ENCODE data around the gene TASP1.

Gene TASP1

DNA sequence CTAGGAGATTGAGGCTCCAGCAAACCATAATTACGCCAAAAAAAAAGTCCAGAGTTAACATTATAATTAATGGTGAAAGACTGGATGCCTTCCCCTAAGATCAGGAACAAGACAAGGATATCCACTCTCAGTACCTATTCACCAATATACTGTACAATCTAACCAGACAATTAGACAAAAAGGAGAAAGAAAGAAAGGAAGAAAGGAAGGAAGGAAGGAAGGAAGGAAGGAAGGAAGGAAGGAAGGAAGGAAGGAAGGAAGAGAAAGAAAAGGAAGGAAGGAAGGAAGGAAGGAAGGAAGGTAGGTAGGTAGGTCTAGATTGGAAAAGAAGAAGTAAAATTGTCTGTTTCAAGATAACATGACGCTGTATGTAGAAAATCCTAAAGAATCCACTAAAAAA lies 50.7 kb downstream of the TASP1 start:
- H3K4me3 ChIP-seq (replicated peaks in 1 of 2; ENCODE audit: low read depth in 2 of 2, low read length in 2 of 2): no peak overlapping the region
- TF ChIP-seq, protein P1, sequence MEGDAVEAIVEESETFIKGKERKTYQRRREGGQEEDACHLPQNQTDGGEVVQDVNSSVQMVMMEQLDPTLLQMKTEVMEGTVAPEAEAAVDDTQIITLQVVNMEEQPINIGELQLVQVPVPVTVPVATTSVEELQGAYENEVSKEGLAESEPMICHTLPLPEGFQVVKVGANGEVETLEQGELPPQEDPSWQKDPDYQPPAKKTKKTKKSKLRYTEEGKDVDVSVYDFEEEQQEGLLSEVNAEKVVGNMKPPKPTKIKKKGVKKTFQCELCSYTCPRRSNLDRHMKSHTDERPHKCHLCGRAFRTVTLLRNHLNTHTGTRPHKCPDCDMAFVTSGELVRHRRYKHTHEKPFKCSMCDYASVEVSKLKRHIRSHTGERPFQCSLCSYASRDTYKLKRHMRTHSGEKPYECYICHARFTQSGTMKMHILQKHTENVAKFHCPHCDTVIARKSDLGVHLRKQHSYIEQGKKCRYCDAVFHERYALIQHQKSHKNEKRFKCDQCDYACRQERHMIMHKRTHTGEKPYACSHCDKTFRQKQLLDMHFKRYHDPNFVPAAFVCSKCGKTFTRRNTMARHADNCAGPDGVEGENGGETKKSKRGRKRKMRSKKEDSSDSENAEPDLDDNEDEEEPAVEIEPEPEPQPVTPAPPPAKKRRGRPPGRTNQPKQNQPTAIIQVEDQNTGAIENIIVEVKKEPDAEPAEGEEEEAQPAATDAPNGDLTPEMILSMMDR (IDR thresholded peaks at IDR 0.05; ENCODE audit: low read depth, low read length): no peak
- DNase-seq (ENCODE audit: low read depth in 2 of 2): no peak

DNA sequence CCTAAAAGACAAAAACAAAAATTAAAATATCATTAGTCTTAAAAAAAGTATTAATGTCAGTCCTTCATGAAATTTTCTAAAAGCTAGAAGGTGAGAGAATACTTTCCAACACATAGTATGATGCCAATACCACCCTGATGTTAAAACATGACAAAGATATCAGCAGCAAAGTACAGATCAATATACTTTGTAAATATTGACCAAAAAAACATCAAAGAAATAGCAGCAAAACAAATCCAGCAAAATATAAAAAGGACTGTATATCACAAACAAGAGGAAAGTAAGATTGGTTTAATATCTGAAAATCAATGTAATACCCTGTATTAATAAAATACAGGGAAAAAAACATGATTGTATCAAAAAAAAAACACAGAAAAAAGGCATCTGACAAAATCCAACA lies 51.4 kb downstream of the TASP1 start:
- DNase-seq (ENCODE audit: low read depth in 2 of 2): no peak
- TF ChIP-seq, protein P1 (IDR thresholded peaks at IDR 0.05; ENCODE audit: low read depth, low read length): no peak

GRCh38 chr20:13586133-13586532 lies 52.6 kb downstream of the TASP1 start:
- no peak overlapping the region for H3K4me3 ChIP-seq (replicated peaks in 1 of 2; ENCODE audit: low read depth in 2 of 2, low read length in 2 of 2)
- no peak for DNase-seq (ENCODE audit: low read depth in 2 of 2)
- TF ChIP-seq, protein P1 (IDR thresholded peaks at IDR 0.05; ENCODE audit: low read depth, low read length): no peak

More for the DNA sequence above, 51.4 kb downstream of the TASP1 start:
- H3K4me3 ChIP-seq (replicated peaks in 1 of 2; ENCODE audit: low read depth in 2 of 2, low read length in 2 of 2): no peak overlapping the region

- H3K4me3 ChIP-seq (replicated peaks in 1 of 2; ENCODE audit: low read depth in 2 of 2, low read length in 2 of 2): no peak overlapping the region
- TF ChIP-seq, protein P1 (IDR thresholded peaks at IDR 0.05; ENCODE audit: low read depth, low read length): no peak
- no peak for DNase-seq (ENCODE audit: low read depth in 2 of 2)
Measured at GRCh38 chr20:13581451-13581850, 57.3 kb downstream of the TASP1 start.

GRCh38 chr20:13580707-13581106 lies 58.0 kb downstream of the TASP1 start:
- no peak for DNase-seq (ENCODE audit: low read depth in 2 of 2)
- TF ChIP-seq, protein P1 (IDR thresholded peaks at IDR 0.05; ENCODE audit: low read depth, low read length): no peak
- H3K4me3 ChIP-seq (replicated peaks in 1 of 2; ENCODE audit: low read depth in 2 of 2, low read length in 2 of 2): no peak overlapping the region

- TF ChIP-seq, protein P1 (IDR thresholded peaks at IDR 0.05; ENCODE audit: low read depth, low read length): no peak
- no peak overlapping the region for H3K4me3 ChIP-seq (replicated peaks in 1 of 2; ENCODE audit: low read depth in 2 of 2, low read length in 2 of 2)
- no peak for DNase-seq (ENCODE audit: low read depth in 2 of 2)
Measured at GRCh38 chr20:13574071-13574470, 64.7 kb downstream of the TASP1 start.

DNA sequence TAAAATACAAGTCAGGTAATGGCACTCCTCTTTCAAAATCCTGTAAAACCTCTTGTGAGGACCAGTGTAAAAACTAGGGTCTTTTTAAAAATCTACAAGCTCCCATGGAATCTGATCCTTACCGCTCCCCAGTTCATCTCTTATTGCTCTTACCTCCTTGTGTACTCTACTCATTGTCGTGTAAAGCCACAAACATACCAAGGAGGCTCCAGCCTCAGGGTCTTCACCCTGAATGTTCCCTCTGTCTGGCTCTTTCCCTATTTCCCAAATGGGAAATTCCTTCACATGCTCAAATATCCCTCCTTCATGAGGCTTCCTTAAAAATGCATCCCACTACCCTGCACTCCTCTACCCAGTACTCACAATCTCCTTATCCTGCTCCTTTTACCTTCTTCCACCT lies 67.1 kb downstream of the TASP1 start:
- no peak for DNase-seq (ENCODE audit: low read depth in 2 of 2)
- TF ChIP-seq, protein P1 (IDR thresholded peaks at IDR 0.05; ENCODE audit: low read depth, low read length): no peak
- H3K4me3 ChIP-seq (replicated peaks in 1 of 2; ENCODE audit: low read depth in 2 of 2, low read length in 2 of 2): no peak overlapping the region

Data from cardiac fibroblast (primary cell).